ENCODE results near the gene SPEG.

GRCh38 chr2:219399716-219400478, 34.7 kb upstream of the SPEG start:
- TF ChIP-seq, protein P1, sequence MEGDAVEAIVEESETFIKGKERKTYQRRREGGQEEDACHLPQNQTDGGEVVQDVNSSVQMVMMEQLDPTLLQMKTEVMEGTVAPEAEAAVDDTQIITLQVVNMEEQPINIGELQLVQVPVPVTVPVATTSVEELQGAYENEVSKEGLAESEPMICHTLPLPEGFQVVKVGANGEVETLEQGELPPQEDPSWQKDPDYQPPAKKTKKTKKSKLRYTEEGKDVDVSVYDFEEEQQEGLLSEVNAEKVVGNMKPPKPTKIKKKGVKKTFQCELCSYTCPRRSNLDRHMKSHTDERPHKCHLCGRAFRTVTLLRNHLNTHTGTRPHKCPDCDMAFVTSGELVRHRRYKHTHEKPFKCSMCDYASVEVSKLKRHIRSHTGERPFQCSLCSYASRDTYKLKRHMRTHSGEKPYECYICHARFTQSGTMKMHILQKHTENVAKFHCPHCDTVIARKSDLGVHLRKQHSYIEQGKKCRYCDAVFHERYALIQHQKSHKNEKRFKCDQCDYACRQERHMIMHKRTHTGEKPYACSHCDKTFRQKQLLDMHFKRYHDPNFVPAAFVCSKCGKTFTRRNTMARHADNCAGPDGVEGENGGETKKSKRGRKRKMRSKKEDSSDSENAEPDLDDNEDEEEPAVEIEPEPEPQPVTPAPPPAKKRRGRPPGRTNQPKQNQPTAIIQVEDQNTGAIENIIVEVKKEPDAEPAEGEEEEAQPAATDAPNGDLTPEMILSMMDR (conservative IDR thresholded peaks at IDR 0.05; ENCODE audit: low read depth, low read length), result no peak
- no peak for TF ChIP-seq EZH2phosphoT487 (IDR thresholded peaks at IDR 0.05; ENCODE audit: borderline replicate concordance, low read length)

Measured in PC-3 (cell line).